Testis (tissue), 2 donors: ENCODE results near the gene GAPDH.

Experiments
- CTCF ChIP-seq, 3 experiments: fragments of 450-650 bp in 2 of 3; fragments of 200-600 bp in 1 of 3; sonication (generic) in 1 of 3; IDR thresholded peaks; one replicate each; pipeline ENCODE4 v1.5.1; 2016 to 2019; ENCODE audit warnings: antibody characterized with exemption in 3 of 3, mild to moderate bottlenecking in 2 of 3, moderate library complexity in 1 of 3
- POLR2A ChIP-seq: fragments of 450-650 bp; IDR thresholded peaks from one replicate; pipeline ENCODE4 v1.6.1; 2017; ENCODE audit warnings: antibody characterized with exemption, mild to moderate bottlenecking, moderate library complexity

- TF ChIP-seq CTCF (IDR thresholded peaks at IDR 0.05) (no peak), POLR2A (no peak)
Measured at GRCh38 chr12:6533653-6533922, 729 bp upstream of the GAPDH start.
